SU-DHL-6 (cell line): ENCODE measurements around the gene ADARB2.

Experiments used
- H2AFZ ChIP-seq: fragments of 200-600 bp; sonication (generic); 2 replicates; pipeline ENCODE4 v1.6.1; 2014; ENCODE audit warnings: low read depth, mild to moderate bottlenecking, moderate library complexity, mixed read lengths, antibody characterized with exemption, low read length; ENCODE audit not compliant: severe bottlenecking
- H3F3A ChIP-seq: fragments of 200-600 bp; shearing (Covaris generic); 2 replicates; pipeline ENCODE4 v1.6.0; 2016; ENCODE audit warnings: antibody characterized with exemption, mild to moderate bottlenecking; ENCODE audit not compliant: insufficient read depth
- H3K27ac ChIP-seq: fragments of 200-600 bp; sonication (generic); 2 replicates; pipeline ENCODE4 v1.5.1; 2016; ENCODE audit warnings: low read depth, mild to moderate bottlenecking, low read length, moderate library complexity, mixed read lengths
- H3K27me3 ChIP-seq: fragments of 200-600 bp; sonication (generic), shearing (Covaris generic); 2 replicates; pipeline ENCODE4 v1.6.0; 2014; ENCODE audit warnings: mild to moderate bottlenecking, low read length
- H3K36me3 ChIP-seq: fragments of 200-600 bp; sonication (generic); 2 replicates; pipeline ENCODE4 v1.6.1; 2014; ENCODE audit warnings: mild to moderate bottlenecking, low read length, mixed read lengths
- H3K4me2 ChIP-seq: fragments of 300-600, 200-600 bp; shearing (Covaris generic), sonication (generic); 2 replicates; pipeline ENCODE4 v1.6.0; 2014; ENCODE audit warnings: low read length, low read depth, mild to moderate bottlenecking; ENCODE audit not compliant: poor library complexity, severe bottlenecking
- H3K4me3 ChIP-seq: fragments of 200-600 bp; sonication (generic); 2 replicates; pipeline ENCODE4 v1.5.1; 2014; ENCODE audit warnings: antibody characterized with exemption, low read length, mild to moderate bottlenecking, mixed read lengths; ENCODE audit not compliant: insufficient read depth, poor library complexity, severe bottlenecking
- H3K79me2 ChIP-seq: fragments of 200-600 bp; sonication (generic); 2 replicates; pipeline ENCODE4 v1.6.1; 2014; ENCODE audit warnings: mild to moderate bottlenecking, low read length, moderate library complexity; ENCODE audit not compliant: insufficient read depth
- H3K9ac ChIP-seq: fragments of 200-600 bp; sonication (generic); 2 replicates; pipeline ENCODE4 v1.7.0; 2014; ENCODE audit warnings: mild to moderate bottlenecking, low read length
- H3K9me2 ChIP-seq: fragments of 200-600 bp; sonication (generic); replicated peaks from 2 replicates; pipeline ENCODE4 v1.6.1; 2014; ENCODE audit warnings: low read length; ENCODE audit not compliant: insufficient read depth
- H3K9me3 ChIP-seq: fragments of 200-600 bp; sonication (generic); 2 replicates; pipeline ENCODE4 v1.6.1; 2014; ENCODE audit warnings: low read length, mixed read lengths; ENCODE audit not compliant: insufficient read depth
- H4K20me1 ChIP-seq: fragments of 200-600 bp; sonication (generic); 2 replicates; pipeline ENCODE4 v1.6.1; 2014; ENCODE audit warnings: low read depth, mild to moderate bottlenecking, antibody characterized with exemption, low read length, moderate library complexity, mixed read lengths
- CTCF ChIP-seq: fragments of 200-600 bp; sonication (generic); IDR thresholded peaks from one replicate; pipeline ENCODE4 v1.5.1; 2017; ENCODE audit warnings: antibody characterized with exemption, mild to moderate bottlenecking, low read length, moderate library complexity; ENCODE audit not compliant: insufficient read depth, poor library complexity, severe bottlenecking
- EZH2phosphoT487 ChIP-seq: fragments of 200-600 bp; sonication (generic), shearing (Covaris generic); conservative IDR thresholded peaks from 2 replicates; pipeline ENCODE4 v1.6.1; 2018; ENCODE audit warnings: mild to moderate bottlenecking, antibody characterized with exemption, low read length, moderate library complexity, mixed read lengths

The ADARB2 gene

DNA sequence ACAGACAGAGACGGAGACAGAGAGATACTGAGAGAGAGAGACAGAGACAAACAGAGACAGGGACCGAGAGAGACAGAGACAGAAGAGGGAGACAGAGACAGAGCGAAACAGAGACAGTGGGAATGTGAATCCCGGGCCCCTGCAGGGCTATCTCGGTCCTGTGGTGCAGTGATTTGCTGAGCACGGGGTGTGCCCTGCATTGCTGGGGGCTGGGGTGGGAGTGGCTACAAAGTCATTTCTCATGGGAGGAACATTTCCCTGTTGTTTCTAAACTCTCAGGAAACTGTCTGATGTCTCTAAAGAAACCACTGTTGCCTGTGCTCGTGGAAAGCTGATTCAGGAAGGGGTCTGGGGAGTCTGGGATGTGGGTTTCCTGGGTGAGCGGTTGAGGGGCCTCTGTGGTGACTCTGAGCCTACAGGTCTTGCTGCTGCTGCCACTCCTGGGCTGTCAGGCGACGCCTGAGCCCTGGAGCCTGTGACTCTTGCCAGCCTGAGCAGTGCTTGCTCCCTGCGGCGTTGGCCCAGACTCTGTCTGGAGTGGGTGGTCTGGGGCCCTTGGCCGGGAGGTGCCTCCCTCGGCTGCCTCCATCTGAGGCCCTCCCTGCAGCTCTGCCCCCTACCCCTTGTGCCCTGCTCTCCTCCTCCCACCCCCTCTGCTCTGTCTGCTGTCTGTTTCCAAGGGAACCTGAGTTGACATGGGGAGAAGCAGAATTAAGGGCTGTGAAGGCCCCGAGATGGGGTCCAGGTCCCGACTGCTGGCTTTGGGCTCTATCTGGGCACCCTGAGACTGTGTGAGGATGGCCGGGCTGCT is 389.2 kb downstream of the ADARB2 start:
- TF ChIP-seq CTCF (no peak), EZH2phosphoT487 (no peak)
- H3K27ac ChIP-seq = no peak overlapping the region
- no peaks in the 10 kb centered on the region for H3K79me2 ChIP-seq
- no peaks in the 10 kb centered on the region for H3K9me2 ChIP-seq
- no peaks in the 10 kb centered on the region for H4K20me1 ChIP-seq
- H3K36me3 ChIP-seq = no peaks in the 10 kb centered on the region
- H3K27me3 ChIP-seq = no peaks in the 10 kb centered on the region
- H3K9me3 ChIP-seq = no peaks in the 10 kb centered on the region
- H3K4me3 ChIP-seq = no peak overlapping the region
- H3F3A ChIP-seq = no peaks in the 10 kb centered on the region
- no peak overlapping the region for H3K4me2 ChIP-seq
- no peak overlapping the region for H2AFZ ChIP-seq
- H3K9ac ChIP-seq = no peak overlapping the region

DNA sequence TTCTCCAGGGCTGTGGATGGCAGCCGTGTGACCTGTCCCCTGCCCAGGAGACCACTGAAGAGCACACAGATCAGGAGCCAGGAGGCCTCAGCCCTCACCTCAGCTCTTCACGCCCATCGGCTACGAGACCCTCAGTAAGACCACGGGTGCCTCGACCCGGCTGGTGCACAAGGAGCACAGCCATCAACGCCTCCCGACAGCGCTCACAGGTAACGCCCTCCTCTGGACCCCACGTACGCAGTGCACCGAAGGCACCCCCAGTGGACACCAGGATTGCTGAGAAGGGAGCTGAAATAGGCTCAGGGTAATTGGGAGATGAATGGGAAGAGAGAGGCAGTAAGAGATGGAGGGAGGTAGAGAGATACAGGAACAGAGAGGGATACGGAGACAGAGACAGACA is 389.8 kb downstream of the ADARB2 start:
- Histone ChIP-seq H3K9ac (no peak overlapping the region), H3K4me3 (no peak overlapping the region), H3K27ac (no peak overlapping the region), H3F3A (no peaks in the 10 kb centered on the region), H2AFZ (no peak overlapping the region), H3K4me2 (no peak overlapping the region), H3K9me2 (no peaks in the 10 kb centered on the region), H4K20me1 (no peaks in the 10 kb centered on the region), H3K9me3 (no peaks in the 10 kb centered on the region), H3K36me3 (no peaks in the 10 kb centered on the region), H3K27me3 (no peaks in the 10 kb centered on the region), H3K79me2 (no peaks in the 10 kb centered on the region)
- TF ChIP-seq EZH2phosphoT487 (no peak), CTCF (no peak)

GRCh38 chr10:1346201-1346600 is 391.1 kb downstream of the ADARB2 start:
- Histone ChIP-seq H3K4me2 (no peak overlapping the region), H3F3A (no peaks in the 10 kb centered on the region), H2AFZ (no peak overlapping the region), H3K27me3 (no peaks in the 10 kb centered on the region), H3K36me3 (no peaks in the 10 kb centered on the region), H3K79me2 (no peaks in the 10 kb centered on the region), H3K9me3 (no peaks in the 10 kb centered on the region), H4K20me1 (no peaks in the 10 kb centered on the region), H3K4me3 (no peak overlapping the region), H3K9ac (no peak overlapping the region), H3K9me2 (no peaks in the 10 kb centered on the region), H3K27ac (no peak overlapping the region)
- TF ChIP-seq CTCF (no peak), EZH2phosphoT487 (no peak)
